Gastroesophageal sphincter (tissue), 3 donors: ENCODE data around the gene GALNS.

Source experiments
- CTCF ChIP-seq, 4 experiments: fragments of 200-600 bp in 2 of 4; fragments of 450-650 bp in 2 of 4; sonication (generic) in 1 of 4; IDR thresholded peaks; one replicate each; pipeline ENCODE4 v1.5.1; 2017 to 2019; ENCODE audit warnings: antibody characterized with exemption in 4 of 4, mild to moderate bottlenecking in 2 of 4, moderate library complexity in 2 of 4
- POLR2A ChIP-seq, 2 donors: fragments of 450-650 bp; IDR thresholded peaks; one replicate each; pipeline ENCODE4 v1.6.1; 2017; ENCODE audit warnings: antibody characterized with exemption in 2 of 2, mild to moderate bottlenecking in 2 of 2, moderate library complexity in 1 of 2

- TF ChIP-seq CTCF (IDR thresholded peaks at IDR 0.05) (no peak), POLR2A (IDR thresholded peaks at IDR 0.05) (no peak)
Measured at GRCh38 chr16:88792078-88792550, 64.6 kb downstream of the GALNS start.
